OCI-LY1 (cell line): ENCODE data around the gene TRIM67.

Source experiments
- H2AFZ ChIP-seq: fragments of 200-600 bp; sonication (generic), shearing (Covaris generic); 2 replicates; pipeline ENCODE4 v1.6.0; 2014; ENCODE audit warnings: antibody characterized with exemption, mild to moderate bottlenecking, low read length
- H3F3A ChIP-seq: fragments of 200-600 bp; sonication (generic), shearing (Covaris generic); 2 replicates; pipeline ENCODE4 v1.6.0; 2014; ENCODE audit warnings: mild to moderate bottlenecking, antibody characterized with exemption, low read length, moderate library complexity; ENCODE audit not compliant: insufficient read depth
- H3K27ac ChIP-seq: fragments of 200-600 bp; sonication (generic); 2 replicates; pipeline ENCODE4 v1.5.1; 2014; ENCODE audit warnings: low read length, mixed run types, mild to moderate bottlenecking, low read depth; ENCODE audit not compliant: poor library complexity, severe bottlenecking
- H3K27me3 ChIP-seq: fragments of 200-600 bp; sonication (generic); 2 replicates; pipeline ENCODE4 v1.6.0; 2014; ENCODE audit warnings: antibody characterized with exemption, mild to moderate bottlenecking, low read length, moderate library complexity; ENCODE audit not compliant: insufficient read depth
- H3K36me3 ChIP-seq: fragments of 200-600 bp; sonication (generic); 2 replicates; pipeline ENCODE4 v1.6.1; 2014; ENCODE audit warnings: mild to moderate bottlenecking, antibody characterized with exemption, low read length, moderate library complexity, mixed read lengths; ENCODE audit not compliant: insufficient read depth
- H3K4me1 ChIP-seq: fragments of 200-600 bp; sonication (generic); 2 replicates; pipeline ENCODE4 v1.5.1; 2014; ENCODE audit warnings: mild to moderate bottlenecking, low read length, moderate library complexity; ENCODE audit not compliant: insufficient read depth, severe bottlenecking
- H3K4me2 ChIP-seq: fragments of 200-600 bp; sonication (generic), shearing (Covaris generic); 2 replicates; pipeline ENCODE4 v1.6.1; 2014; ENCODE audit warnings: low read length
- H3K4me3 ChIP-seq: fragments of 200-600 bp; sonication (generic); 2 replicates; pipeline ENCODE4 v1.5.1; 2014; ENCODE audit warnings: low read length, low read depth, mild to moderate bottlenecking, mixed read lengths; ENCODE audit not compliant: poor library complexity, severe bottlenecking
- H3K79me2 ChIP-seq: fragments of 200-600 bp; shearing (Covaris generic); 2 replicates; pipeline ENCODE4 v1.6.1; 2016; ENCODE audit warnings: mixed run types, low read length, mixed read lengths; ENCODE audit not compliant: insufficient read depth
- H3K9ac ChIP-seq: fragments of 200-600 bp; sonication (generic), shearing (Covaris generic); 2 replicates; pipeline ENCODE4 v1.6.1; 2014; ENCODE audit warnings: mild to moderate bottlenecking, low read length, mixed read lengths
- H3K9me2 ChIP-seq: fragments of 200-600 bp; sonication (generic), shearing (Covaris generic); 2 replicates; pipeline ENCODE4 v1.6.1; 2014; ENCODE audit warnings: low read depth, mild to moderate bottlenecking, low read length, mixed read lengths
- H3K9me3 ChIP-seq: fragments of 200-600 bp; shearing (Covaris generic); 2 replicates; pipeline ENCODE4 v1.6.1; 2014; ENCODE audit warnings: low read length, mixed read lengths
- H4K20me1 ChIP-seq: fragments of 200-600 bp; sonication (generic), shearing (Covaris generic); 2 replicates; pipeline ENCODE4 v1.6.0; 2016; ENCODE audit warnings: mild to moderate bottlenecking, low read length; ENCODE audit not compliant: insufficient read depth
- EZH2 ChIP-seq: fragments of 200-600 bp; sonication (generic), shearing (Covaris generic); IDR thresholded peaks from 2 replicates; pipeline ENCODE4 v1.8.0; 2017; ENCODE audit warnings: borderline replicate concordance, mixed run types, mild to moderate bottlenecking, antibody characterized with exemption, low read length, moderate library complexity, mixed read lengths
- TF ChIP-seq, protein P1 (sequence below): fragments of 200-600 bp; sonication (generic), shearing (Covaris generic); IDR thresholded peaks from 2 replicates; pipeline ENCODE4 v1.5.1; 2017; ENCODE audit warnings: mild to moderate bottlenecking, antibody characterized with exemption, low read length, moderate library complexity, mixed read lengths

Gene TRIM67

DNA sequence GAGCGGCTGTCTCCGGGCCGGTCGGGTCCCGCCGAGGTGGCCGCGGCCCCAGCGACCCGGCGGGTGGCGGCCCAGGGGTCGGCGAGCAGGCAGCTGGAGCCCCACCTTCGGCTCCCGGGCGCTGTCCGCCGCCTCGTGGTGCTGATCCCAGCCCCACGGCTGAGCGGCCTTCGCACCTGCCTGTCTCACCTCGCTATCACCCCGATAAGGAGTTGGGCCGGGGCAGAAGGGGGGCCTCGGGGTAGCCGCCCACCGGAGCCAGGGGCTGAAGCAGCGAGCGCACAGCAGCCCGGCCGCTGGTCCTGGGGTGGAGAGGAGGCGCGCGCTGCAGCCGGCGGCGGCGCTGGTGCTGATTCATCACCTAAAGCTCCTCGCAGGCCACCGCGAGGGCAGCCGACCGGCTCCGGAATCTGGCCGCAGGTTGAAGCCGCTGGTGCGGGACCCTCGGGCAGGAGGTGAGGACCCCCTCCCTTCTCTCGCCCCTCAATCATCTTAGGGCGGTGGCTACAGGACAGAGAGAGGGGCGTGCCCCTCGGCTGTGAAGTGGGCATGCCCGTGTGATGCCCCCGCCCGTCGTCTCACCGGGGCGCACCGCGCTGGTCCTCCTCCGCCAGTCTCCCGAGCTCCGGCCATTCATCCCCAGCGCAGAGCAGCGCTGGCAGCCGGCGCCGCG is 575 bp downstream of the TRIM67 start:
- no peaks in the 10 kb centered on the region for H3K4me1 ChIP-seq
- H3K4me2 ChIP-seq, result no peak overlapping the region
- H3K4me3 ChIP-seq, result no peak overlapping the region
- no peak overlapping the region for H3K9ac ChIP-seq
- no peaks in the 10 kb centered on the region for H3F3A ChIP-seq
- no peaks in the 10 kb centered on the region for H3K9me2 ChIP-seq
- no peak overlapping the region for H3K27ac ChIP-seq
- TF ChIP-seq, protein P1, sequence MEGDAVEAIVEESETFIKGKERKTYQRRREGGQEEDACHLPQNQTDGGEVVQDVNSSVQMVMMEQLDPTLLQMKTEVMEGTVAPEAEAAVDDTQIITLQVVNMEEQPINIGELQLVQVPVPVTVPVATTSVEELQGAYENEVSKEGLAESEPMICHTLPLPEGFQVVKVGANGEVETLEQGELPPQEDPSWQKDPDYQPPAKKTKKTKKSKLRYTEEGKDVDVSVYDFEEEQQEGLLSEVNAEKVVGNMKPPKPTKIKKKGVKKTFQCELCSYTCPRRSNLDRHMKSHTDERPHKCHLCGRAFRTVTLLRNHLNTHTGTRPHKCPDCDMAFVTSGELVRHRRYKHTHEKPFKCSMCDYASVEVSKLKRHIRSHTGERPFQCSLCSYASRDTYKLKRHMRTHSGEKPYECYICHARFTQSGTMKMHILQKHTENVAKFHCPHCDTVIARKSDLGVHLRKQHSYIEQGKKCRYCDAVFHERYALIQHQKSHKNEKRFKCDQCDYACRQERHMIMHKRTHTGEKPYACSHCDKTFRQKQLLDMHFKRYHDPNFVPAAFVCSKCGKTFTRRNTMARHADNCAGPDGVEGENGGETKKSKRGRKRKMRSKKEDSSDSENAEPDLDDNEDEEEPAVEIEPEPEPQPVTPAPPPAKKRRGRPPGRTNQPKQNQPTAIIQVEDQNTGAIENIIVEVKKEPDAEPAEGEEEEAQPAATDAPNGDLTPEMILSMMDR, result no peak
- TF ChIP-seq EZH2, result no peak
- H4K20me1 ChIP-seq, result no peaks in the 10 kb centered on the region
- no peaks in the 10 kb centered on the region for H3K9me3 ChIP-seq
- no peaks in the 10 kb centered on the region for H3K36me3 ChIP-seq
- H3K27me3 ChIP-seq, result no peaks in the 10 kb centered on the region
- no peak overlapping the region for H2AFZ ChIP-seq
- no peaks in the 10 kb centered on the region for H3K79me2 ChIP-seq

DNA sequence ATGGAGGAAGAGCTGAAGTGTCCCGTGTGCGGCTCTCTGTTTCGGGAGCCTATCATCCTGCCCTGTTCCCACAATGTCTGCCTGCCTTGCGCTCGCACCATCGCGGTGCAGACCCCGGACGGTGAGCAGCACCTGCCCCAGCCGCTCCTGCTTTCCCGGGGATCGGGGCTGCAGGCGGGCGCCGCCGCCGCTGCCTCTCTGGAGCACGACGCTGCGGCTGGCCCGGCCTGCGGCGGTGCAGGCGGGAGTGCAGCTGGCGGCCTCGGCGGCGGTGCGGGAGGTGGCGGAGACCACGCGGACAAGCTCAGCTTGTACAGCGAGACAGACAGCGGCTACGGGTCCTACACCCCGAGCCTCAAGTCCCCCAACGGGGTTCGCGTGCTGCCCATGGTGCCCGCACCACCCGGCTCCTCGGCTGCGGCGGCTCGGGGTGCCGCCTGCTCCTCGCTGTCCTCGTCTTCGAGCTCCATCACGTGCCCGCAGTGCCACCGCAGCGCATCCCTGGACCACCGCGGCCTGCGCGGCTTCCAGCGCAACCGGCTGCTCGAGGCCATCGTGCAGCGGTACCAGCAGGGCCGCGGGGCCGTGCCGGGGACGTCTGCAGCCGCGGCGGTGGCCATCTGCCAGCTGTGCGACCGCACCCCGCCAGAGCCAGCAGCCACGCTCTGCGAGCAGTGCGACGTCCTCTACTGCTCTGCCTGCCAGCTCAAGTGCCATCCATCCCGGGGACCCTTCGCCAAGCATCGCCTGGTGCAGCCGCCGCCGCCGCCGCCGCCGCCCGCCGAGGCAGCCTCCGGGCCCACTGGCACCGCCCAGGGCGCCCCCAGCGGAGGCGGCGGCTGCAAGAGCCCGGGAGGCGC is 1.3 kb downstream of the TRIM67 start:
- Histone ChIP-seq H3K27me3 (no peaks in the 10 kb centered on the region), H3K9me3 (no peaks in the 10 kb centered on the region), H4K20me1 (no peaks in the 10 kb centered on the region), H3K9ac (no peak overlapping the region), H3K27ac (no peak overlapping the region), H3F3A (no peaks in the 10 kb centered on the region), H3K79me2 (no peaks in the 10 kb centered on the region), H3K4me3 (no peak overlapping the region), H3K36me3 (no peaks in the 10 kb centered on the region), H2AFZ (no peak overlapping the region), H3K9me2 (no peaks in the 10 kb centered on the region), H3K4me1 (no peaks in the 10 kb centered on the region), H3K4me2 (no peak overlapping the region)
- TF ChIP-seq, protein P1, result no peak
- no peak for TF ChIP-seq EZH2

DNA sequence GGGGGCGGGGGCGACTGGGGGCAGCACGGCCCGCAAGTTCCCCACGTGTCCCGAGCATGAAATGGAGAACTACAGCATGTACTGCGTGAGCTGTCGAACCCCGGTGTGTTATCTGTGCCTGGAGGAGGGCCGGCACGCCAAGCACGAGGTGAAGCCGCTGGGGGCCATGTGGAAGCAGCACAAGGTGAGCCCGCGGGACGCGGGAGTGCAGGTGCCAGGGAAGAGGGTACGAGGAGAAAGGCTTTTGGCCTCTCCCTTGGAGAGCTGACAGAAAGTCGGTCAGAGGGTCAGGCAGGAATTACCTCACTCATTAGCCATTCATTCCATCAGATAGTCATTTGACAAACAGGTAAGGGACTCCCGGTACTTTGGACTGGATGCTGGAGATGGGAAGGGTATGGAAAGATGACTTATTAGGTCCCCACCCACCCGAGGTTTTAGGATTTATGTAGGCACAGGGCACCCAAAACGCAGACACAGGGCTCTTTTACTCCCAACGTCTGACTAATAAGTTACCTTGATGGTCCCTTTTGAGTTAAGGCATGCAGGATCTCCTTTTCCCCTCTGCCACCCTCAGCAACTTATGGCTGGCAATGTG is 2.1 kb downstream of the TRIM67 start:
- H3K9ac ChIP-seq, result no peak overlapping the region
- H3K4me1 ChIP-seq, result no peaks in the 10 kb centered on the region
- H3K9me2 ChIP-seq, result no peaks in the 10 kb centered on the region
- H3K4me3 ChIP-seq, result no peak overlapping the region
- no peak overlapping the region for H3K4me2 ChIP-seq
- TF ChIP-seq, protein P1, result no peak
- TF ChIP-seq EZH2, result no peak
- no peaks in the 10 kb centered on the region for H4K20me1 ChIP-seq
- H2AFZ ChIP-seq, result no peak overlapping the region
- H3K79me2 ChIP-seq, result no peaks in the 10 kb centered on the region
- H3K9me3 ChIP-seq, result no peaks in the 10 kb centered on the region
- H3K36me3 ChIP-seq, result no peaks in the 10 kb centered on the region
- H3K27ac ChIP-seq, result no peak overlapping the region
- H3K27me3 ChIP-seq, result no peaks in the 10 kb centered on the region
- no peaks in the 10 kb centered on the region for H3F3A ChIP-seq
